ENCODE results near the gene AUH. TPM values are rescaled to one million over a fixed set of nuclear protein-coding genes. Genes with fewer than 3 reads are reported as not detected.
"Not testable (repeated sequence)": the region's sequence is repeated elsewhere in the genome, so short reads cannot be mapped to it uniquely, and the experiment has no call there.

The AUH gene
- total RNA-seq, 1 experiment from 2014 or later: 14.1 TPM

DNA sequence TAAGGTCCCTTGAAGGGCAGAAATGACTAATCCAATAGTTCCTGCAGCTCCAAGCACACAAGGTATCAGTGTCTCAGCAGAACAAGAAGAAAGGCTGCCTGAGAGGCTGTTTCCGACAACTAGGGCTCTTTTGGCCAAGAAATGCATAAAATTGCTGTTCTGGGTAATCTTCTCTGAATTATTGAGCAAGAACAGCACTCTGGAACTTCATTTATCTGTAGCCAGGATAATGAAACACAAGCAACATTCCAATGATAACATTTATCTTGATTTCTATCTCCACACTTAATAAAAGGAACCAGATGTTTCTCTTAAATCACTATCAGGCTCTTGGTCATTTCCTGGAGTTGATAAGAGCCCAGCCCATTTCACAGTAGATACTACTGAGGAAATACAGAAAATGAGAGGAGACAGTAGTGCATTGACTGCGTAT lies 17.0 kb upstream of the AUH start:
- DNase-seq (ENCODE audit: low spot score): peak; percentile 22

DNA sequence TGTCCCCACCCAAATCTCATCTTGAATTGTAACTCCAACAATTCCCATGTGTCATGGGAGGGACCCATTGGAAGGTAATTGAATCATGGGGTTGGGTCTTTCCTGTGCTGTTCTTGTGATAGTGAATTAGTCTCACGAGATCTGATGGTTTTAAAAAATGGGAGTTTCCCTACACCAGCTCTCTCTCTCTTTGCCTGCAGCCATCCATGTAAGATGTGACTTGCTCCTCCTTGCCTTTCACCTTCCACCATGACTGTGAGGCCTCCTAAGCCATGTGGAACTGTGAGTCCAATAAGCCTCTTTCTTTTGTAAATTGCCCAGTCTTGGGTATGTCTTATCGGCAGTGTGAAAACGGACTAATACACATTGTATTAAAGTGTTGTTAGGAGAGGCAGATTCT lies 16.3 kb upstream of the AUH start:
- not testable (repeated sequence) for DNase-seq (ENCODE audit: low spot score)

DNA sequence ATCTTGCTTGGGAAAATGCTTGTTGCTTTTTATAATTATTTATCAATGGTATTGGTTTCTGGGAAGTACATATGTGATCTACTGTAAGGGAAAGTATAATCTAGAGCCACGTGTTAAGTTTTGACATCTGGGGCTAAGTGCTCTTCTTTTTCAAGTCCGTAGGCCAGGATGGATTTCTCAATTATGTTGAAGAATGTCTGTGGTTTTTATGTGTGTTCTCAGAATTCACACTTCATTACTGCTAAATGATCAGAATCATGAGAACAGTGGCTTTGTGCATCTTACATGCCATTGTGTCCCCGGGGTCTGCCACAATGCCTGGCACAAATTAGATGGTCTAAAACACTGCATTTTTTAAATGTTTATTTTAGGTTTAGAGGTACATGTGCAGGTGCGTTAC lies 14.5 kb upstream of the AUH start:
- no peak for DNase-seq (ENCODE audit: low spot score)

GRCh38 chr9:91374939-91375338 lies 13.2 kb upstream of the AUH start:
- peak; percentile 78 for DNase-seq (ENCODE audit: low spot score)

DNA sequence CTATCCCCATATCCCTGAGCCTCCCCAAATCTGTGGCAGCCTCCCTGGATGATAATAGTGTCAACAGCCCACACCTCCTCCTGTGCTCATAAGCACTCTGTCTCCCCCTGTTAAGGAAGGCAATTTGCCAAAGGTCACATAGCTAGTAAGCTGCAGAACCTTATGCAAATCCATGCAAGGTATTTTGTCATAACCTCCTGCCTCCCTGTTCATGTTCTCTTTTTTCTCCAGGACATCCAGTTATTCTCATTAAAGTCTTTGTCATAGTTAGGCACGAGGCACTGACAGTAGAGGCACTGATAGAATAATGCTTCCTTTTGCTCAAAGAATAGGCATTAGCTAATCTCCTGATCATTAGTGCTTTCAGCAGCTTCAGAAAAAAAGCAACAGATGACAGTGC lies 10.2 kb upstream of the AUH start:
- DNase-seq (ENCODE audit: low spot score): no peak

GRCh38 chr9:91370006-91370405 lies 8.3 kb upstream of the AUH start:
- DNase-seq (ENCODE audit: low spot score): not testable (repeated sequence)

DNA sequence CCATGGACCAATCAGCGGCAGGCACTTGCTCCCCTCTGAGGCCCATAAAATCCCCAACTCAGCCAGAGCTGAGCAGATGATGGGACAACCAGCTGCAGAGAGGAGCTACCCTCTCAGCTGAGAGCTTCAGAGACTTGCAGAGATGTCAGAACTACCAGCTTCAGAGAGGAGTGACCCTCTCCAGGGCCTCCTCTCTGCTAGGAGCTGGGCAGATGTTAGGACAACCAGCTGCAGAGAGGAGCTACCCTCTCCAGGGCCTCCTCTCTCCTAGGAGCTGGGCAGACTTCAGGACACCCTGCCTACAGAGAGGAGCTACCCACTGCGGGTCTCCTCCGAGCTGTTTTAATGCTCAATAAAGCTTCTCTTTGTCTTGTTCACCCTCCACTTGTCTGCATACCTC lies 3.0 kb upstream of the AUH start:
- DNase-seq (ENCODE audit: low spot score): no peak

DNA sequence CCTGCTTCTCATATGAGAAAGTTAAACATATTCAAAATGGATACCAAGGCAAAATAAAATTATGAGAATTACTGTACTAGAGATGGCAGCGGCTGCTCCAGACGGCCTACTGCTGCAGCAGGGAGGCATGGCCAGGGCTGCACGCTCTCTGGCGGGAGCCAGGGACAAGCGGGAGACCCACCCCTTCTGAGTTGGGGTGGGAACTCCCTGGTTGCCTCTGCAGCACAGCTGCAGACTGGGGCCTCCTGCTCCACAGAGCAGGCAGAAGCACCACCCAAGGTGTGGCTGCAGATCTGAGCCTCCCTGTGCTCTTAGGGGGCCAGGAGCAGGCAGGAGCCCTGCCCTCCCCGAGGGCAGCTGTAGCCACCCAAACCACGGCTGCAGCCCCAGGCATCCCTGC lies 2.3 kb upstream of the AUH start:
- no peak for DNase-seq (ENCODE audit: low spot score)

- DNase-seq (ENCODE audit: low spot score): peak; percentile 6
Measured at GRCh38 chr9:91362051-91362611, 413 bp upstream of the AUH start.

DNA sequence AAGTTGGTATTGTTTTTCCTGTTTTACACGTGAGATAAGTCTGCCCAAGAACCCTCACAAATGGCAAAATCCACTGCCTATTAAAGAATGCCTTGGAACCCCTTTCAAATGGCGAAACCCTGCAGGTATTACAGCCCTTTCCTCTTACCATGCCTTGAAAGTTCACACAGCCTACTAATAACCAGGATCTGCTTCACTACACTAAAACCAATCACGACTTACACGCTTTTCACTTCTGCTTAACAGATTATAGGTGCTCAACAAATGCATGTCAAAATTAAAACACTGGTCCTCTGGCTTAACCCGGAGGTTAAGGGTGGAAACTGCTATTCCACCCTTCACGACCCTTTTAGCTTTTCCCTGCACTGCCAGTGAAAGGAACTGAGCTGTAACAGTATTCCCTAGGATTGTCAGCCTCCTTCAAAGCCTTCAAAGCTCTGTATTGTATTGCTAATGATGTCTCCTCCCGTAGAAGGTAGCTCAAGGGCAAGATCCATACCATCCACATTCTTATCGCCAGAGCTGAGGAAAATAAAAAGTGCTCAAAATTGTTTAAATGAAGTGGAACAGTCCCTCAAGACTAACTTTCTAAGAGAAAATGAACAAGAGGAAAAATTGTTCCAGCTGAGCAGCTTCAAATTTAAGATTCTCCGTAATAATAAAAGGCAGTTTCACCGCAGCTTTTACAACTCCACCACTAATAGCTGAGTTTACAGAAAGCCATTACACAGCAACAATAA lies 997 bp downstream of the AUH start:
- DNase-seq (ENCODE audit: low spot score): no peak

GRCh38 chr9:91359734-91360470 lies 1.8 kb downstream of the AUH start:
- no peak for DNase-seq (ENCODE audit: low spot score)

DNA sequence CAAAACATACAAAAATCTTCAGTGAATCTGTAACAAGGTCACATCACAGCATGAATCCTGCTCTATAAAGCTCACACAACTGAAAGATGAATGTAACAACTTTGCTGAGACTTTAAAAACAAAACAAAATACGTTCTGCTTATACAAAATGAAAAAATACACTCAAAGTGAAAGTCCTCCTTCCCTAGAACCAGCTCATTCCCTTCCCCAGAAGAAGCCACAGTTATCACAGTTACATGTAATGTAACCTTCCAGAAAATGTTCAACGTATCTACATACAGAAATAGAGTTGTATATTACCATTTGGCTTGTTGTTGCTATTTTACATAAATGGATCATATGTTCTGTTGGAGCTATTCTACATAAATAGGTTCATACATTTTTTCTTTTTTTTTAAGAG lies 2.6 kb downstream of the AUH start:
- no peak for DNase-seq (ENCODE audit: low spot score)

GRCh38 chr9:91354881-91355280 lies 6.8 kb downstream of the AUH start:
- DNase-seq (ENCODE audit: low spot score): no peak

DNA sequence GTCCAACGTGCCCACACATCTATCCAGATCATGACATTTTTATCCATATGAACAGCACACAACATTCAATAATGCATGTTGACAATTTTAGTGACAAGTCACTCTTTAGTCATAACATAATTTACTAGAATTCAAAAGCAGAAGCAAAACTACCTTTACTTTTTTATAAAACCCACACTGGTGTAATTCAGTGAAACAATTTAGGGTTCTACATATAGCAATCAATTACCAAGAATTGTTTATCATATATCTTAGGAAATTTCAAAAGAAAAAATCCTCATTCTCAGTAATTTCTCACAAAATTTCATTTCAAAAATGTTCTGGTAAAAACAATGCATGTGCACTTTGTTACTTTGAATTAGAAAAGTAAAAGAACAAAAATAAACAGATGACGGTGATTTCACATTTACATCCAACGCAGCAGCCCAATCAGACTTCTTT lies 12.6 kb downstream of the AUH start:
- no peak for DNase-seq (ENCODE audit: low spot score)

- no peak for DNase-seq (ENCODE audit: low spot score)
Measured at GRCh38 chr9:91348191-91348807, 13.4 kb downstream of the AUH start.

- DNase-seq (ENCODE audit: low spot score): no peak
Measured at GRCh38 chr9:91347377-91347776, 14.3 kb downstream of the AUH start.

GRCh38 chr9:91346644-91347043 lies 15.1 kb downstream of the AUH start:
- no peak for DNase-seq (ENCODE audit: low spot score)

DNA sequence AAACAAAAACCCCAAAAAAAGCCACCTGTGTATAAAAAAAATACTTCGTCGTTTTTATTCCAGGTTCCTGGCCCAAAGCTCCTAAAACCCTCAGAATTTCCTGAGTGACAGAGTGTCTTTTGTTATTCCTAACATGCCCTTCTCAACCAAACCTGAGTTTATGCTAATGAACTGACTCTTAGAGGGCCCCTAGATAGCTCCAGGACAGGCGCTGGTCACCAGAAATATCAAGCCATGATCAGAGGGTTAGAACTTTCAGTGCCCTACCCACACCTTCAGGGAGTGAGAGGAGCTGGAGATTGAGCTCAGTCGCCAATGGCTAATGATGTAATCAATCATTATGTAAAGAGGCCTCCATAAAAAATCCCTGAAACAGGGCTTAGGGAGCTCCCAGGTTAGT lies 15.7 kb downstream of the AUH start:
- DNase-seq (ENCODE audit: low spot score): no peak

DNA sequence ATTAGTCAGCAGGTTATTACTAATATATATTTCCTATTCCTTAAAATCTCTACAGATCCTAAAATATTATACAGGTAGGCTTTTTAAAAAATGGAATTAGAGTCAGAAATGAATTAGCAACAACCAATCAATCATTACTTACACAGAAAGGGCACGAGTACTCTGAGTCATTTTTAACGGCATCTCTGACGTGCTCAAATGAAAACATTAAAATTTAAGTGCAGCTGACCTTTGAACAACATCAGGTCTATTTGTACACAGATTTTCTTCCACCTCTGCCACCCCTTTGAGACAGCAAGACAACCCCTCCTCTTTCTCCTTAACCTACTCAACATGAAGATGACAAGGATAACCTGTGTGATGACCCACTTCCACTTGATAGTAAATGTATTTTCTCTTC lies 19.1 kb downstream of the AUH start:
- no peak for DNase-seq (ENCODE audit: low spot score)

DNA sequence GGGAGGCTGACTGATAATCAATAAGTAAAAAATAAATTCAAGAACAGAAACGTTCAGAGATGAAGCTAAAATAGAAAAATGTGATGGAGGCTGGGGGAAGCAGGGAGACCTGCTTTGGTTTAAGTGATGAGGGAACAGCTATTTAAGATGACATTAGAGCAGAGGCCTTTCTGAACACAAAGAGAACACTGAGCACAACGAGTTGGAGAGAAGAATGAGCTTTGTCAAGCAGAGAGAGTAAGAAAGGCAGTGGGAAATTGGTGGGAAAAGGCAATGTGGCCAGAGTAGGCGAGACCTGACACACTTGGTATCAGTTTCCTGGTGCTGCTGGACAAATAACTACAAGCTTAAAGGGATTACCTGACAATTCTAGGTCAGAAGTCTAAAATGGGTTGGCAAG lies 20.0 kb downstream of the AUH start:
- no peak for DNase-seq (ENCODE audit: low spot score)

GRCh38 chr9:91341258-91341746 lies 20.4 kb downstream of the AUH start:
- no peak for DNase-seq (ENCODE audit: low spot score)

GRCh38 chr9:91340395-91340967 lies 21.2 kb downstream of the AUH start:
- no peak for DNase-seq (ENCODE audit: low spot score)

Data from A172 (cell line).